OCI-LY1 (cell line): ENCODE results near the gene CPN2.

Experiments used
- EZH2 ChIP-seq: fragments of 200-600 bp; sonication (generic), shearing (Covaris generic); IDR thresholded peaks from 2 replicates; pipeline ENCODE4 v1.8.0; 2017; ENCODE audit warnings: borderline replicate concordance, mixed run types, mild to moderate bottlenecking, antibody characterized with exemption, low read length, moderate library complexity, mixed read lengths
- TF ChIP-seq, protein P1 (sequence below): fragments of 200-600 bp; sonication (generic), shearing (Covaris generic); IDR thresholded peaks from 2 replicates; pipeline ENCODE4 v1.5.1; 2017; ENCODE audit warnings: mild to moderate bottlenecking, antibody characterized with exemption, low read length, moderate library complexity, mixed read lengths

- no peak for TF ChIP-seq EZH2
- TF ChIP-seq, protein P1, sequence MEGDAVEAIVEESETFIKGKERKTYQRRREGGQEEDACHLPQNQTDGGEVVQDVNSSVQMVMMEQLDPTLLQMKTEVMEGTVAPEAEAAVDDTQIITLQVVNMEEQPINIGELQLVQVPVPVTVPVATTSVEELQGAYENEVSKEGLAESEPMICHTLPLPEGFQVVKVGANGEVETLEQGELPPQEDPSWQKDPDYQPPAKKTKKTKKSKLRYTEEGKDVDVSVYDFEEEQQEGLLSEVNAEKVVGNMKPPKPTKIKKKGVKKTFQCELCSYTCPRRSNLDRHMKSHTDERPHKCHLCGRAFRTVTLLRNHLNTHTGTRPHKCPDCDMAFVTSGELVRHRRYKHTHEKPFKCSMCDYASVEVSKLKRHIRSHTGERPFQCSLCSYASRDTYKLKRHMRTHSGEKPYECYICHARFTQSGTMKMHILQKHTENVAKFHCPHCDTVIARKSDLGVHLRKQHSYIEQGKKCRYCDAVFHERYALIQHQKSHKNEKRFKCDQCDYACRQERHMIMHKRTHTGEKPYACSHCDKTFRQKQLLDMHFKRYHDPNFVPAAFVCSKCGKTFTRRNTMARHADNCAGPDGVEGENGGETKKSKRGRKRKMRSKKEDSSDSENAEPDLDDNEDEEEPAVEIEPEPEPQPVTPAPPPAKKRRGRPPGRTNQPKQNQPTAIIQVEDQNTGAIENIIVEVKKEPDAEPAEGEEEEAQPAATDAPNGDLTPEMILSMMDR: no peak
These were observed 34.9 kb upstream of the CPN2 start for GRCh38 chr3:194386066-194386465.
